GM19099 (cell line): ENCODE measurements around the gene TAAR2.

Experiments used
- POLR2A ChIP-seq: IDR thresholded peaks from 3 replicates; pipeline ENCODE4 v1.6.1; 2011; ENCODE audit warnings: low read depth; ENCODE audit not compliant: insufficient read length; ENCODE audit errors: extremely low read depth

The TAAR2 gene

GRCh38 chr6:132624175-132624574, at the start of gene TAAR2:
Gene TAAR2 (minus strand): TSS chr6:132624275. CDS start chr6:132624275, 0 bp downstream.
- no peak for TF ChIP-seq POLR2A

GRCh38 chr6:132673376-132674094, 49.5 kb upstream of the TAAR2 start:
- no peak for TF ChIP-seq POLR2A

- no peak for TF ChIP-seq POLR2A
These were observed 47.2 kb upstream of the TAAR2 start for GRCh38 chr6:132671295-132671694.

GRCh38 chr6:132669690-132670291, 45.7 kb upstream of the TAAR2 start:
- no peak for TF ChIP-seq POLR2A

GRCh38 chr6:132666118-132666517, 42.0 kb upstream of the TAAR2 start:
- no peak for TF ChIP-seq POLR2A

- TF ChIP-seq POLR2A: no peak
These were observed 40.4 kb upstream of the TAAR2 start for GRCh38 chr6:132664309-132665034.

- no peak for TF ChIP-seq POLR2A
These were observed 39.6 kb upstream of the TAAR2 start for GRCh38 chr6:132663661-132664060.

GRCh38 chr6:132661906-132662305, 37.8 kb upstream of the TAAR2 start:
- no peak for TF ChIP-seq POLR2A

GRCh38 chr6:132659082-132659481, 35.0 kb upstream of the TAAR2 start, which contains the start of gene TAAR1:
Gene TAAR1 (minus strand): TSS chr6:132659182. CDS start chr6:132646003, 13,179 bp downstream.
- no peak for TF ChIP-seq POLR2A

GRCh38 chr6:132651062-132651461, 27.0 kb upstream of the TAAR2 start:
- TF ChIP-seq POLR2A: no peak

- no peak for TF ChIP-seq POLR2A
These were observed 26.4 kb upstream of the TAAR2 start for GRCh38 chr6:132650429-132650828.

- TF ChIP-seq POLR2A: no peak
These were observed 24.8 kb upstream of the TAAR2 start for GRCh38 chr6:132648828-132649227.

- no peak for TF ChIP-seq POLR2A
These were observed 24.3 kb upstream of the TAAR2 start for GRCh38 chr6:132648356-132648755.

GRCh38 chr6:132643547-132643946, 19.5 kb upstream of the TAAR2 start:
- no peak for TF ChIP-seq POLR2A

- TF ChIP-seq POLR2A: no peak
These were observed 10.7 kb upstream of the TAAR2 start for GRCh38 chr6:132634796-132635195.

- TF ChIP-seq POLR2A: no peak
These were observed 9.3 kb upstream of the TAAR2 start for GRCh38 chr6:132633362-132633761.

GRCh38 chr6:132623106-132623845, 799 bp downstream of the TAAR2 start:
- no peak for TF ChIP-seq POLR2A
